NCI-H446 treated with DMSO at 0.1 percent for 48 hours (cell line): Measurements from ENCODE around the gene TRPV6.

Experiments
- DNase-seq: peaks from one replicate; lab custom pipeline; 2025; lab: John Stamatoyannopoulos, UW

TRPV6 gene

GRCh38 chr7:142851919-142852318, 33.6 kb downstream of the TRPV6 start:
- no peak for DNase-seq

GRCh38 chr7:142851269-142851668, 34.3 kb downstream of the TRPV6 start:
- DNase-seq = no peak

GRCh38 chr7:142847353-142847752, 38.2 kb downstream of the TRPV6 start:
- DNase-seq = no peak

GRCh38 chr7:142842251-142842766, 43.2 kb downstream of the TRPV6 start:
- no peak for DNase-seq

- DNase-seq = no peak
These were observed 46.9 kb downstream of the TRPV6 start for GRCh38 chr7:142838461-142839213.

- no peak for DNase-seq
These were observed 49.1 kb downstream of the TRPV6 start for GRCh38 chr7:142836426-142836825.

GRCh38 chr7:142835487-142835886, 50.1 kb downstream of the TRPV6 start:
- DNase-seq = no peak

GRCh38 chr7:142833174-142834048, 52.1 kb downstream of the TRPV6 start:
- DNase-seq = no peak

- no peak for DNase-seq
These were observed 53.1 kb downstream of the TRPV6 start for GRCh38 chr7:142832417-142832816.

- no peak for DNase-seq
These were observed 57.5 kb downstream of the TRPV6 start for GRCh38 chr7:142827951-142828500.

- DNase-seq = no peak
These were observed 62.8 kb downstream of the TRPV6 start for GRCh38 chr7:142822714-142823113.
